NB4 (cell line): ENCODE results near the gene KRT82.

Experiments used
- CTCF ChIP-seq: IDR thresholded peaks from one replicate; pipeline ENCODE4 v1.5.1; 2012; ENCODE audit warnings: low read depth, low read length
- MAX ChIP-seq: IDR thresholded peaks from 2 replicates; pipeline ENCODE4 v1.6.1; 2011; ENCODE audit warnings: low read depth, low read length
- MYC ChIP-seq: IDR thresholded peaks from 2 replicates; pipeline ENCODE4 v1.6.1; 2011; ENCODE audit warnings: low read depth, low read length
- POLR2A ChIP-seq: IDR thresholded peaks from 2 replicates; pipeline ENCODE4 v1.6.1; 2011; ENCODE audit warnings: mild to moderate bottlenecking; ENCODE audit not compliant: insufficient read length; ENCODE audit errors: extremely low read depth

- TF ChIP-seq CTCF (no peak), POLR2A (no peak), MYC (no peak), MAX (no peak)
These were observed 53.2 kb downstream of the KRT82 start for GRCh38 chr12:52352951-52353350.
